ENCODE data around the gene CST9. TPM values are rescaled to one million over a fixed set of nuclear protein-coding genes. Genes with fewer than 3 reads are reported as not detected.

CST9 gene
- total RNA-seq, 1 experiment from 2014 or later: not detected

DNA sequence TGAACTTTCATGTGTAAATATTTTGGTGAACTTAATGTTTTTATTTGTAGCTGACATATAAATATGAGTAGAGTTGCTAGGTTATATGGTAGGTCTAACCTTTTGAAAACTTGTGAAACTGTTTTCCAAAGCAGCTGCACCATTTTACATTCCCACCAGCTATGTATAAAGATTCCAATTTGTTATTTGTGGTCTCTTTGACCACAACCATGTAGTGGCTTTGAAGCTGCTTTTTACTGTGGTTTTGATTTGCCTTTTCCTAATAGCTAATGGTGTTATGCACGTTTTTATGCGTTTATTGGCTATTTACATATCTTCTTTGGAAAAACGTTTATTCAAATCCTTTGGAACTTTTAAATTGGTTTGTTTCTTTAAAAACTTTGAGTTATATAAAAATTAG, 21.8 kb upstream of the CST9 start:
- no peak overlapping the region for H2BK5ac ChIP-seq (ENCODE audit: insufficient read length, low read length)
- no peak overlapping the region for H3K56ac ChIP-seq (ENCODE audit: insufficient read length, low read depth, low read length)
- H4K8ac ChIP-seq (replicated peaks; ENCODE audit: insufficient read length, low read depth, low read length): no peak overlapping the region
- H2BK120ac ChIP-seq (ENCODE audit: low read depth, low read length, poor library complexity, severe bottlenecking): no peak overlapping the region
- no peaks in the 10 kb centered on the region for H4K20me1 ChIP-seq (ENCODE audit: control insufficient read depth, insufficient read depth, insufficient read length)
- peaks cover 35 to 36% of the 10 kb centered on the region in 2 experiments for H3K4me1 Mint-ChIP-seq
- H2AK5ac ChIP-seq (ENCODE audit: insufficient read length, low read length): no peak overlapping the region
- no peaks in the 10 kb centered on the region for H3K79me1 ChIP-seq (ENCODE audit: insufficient read depth, low read depth, low read length, poor library complexity, severe bottlenecking)
- H3K4me2 ChIP-seq (ENCODE audit: insufficient read depth, insufficient read length, low read length): no peak overlapping the region
- H3K27me3 ChIP-seq (ENCODE audit: insufficient read depth, low read length): no peaks in the 10 kb centered on the region
- H3K14ac ChIP-seq (ENCODE audit: insufficient read depth, low read length): no peak overlapping the region
- H3K36me3 Mint-ChIP-seq (ENCODE audit: insufficient read depth in 1 of 3, low read depth in 3 of 3): no peaks in the 10 kb centered on the region; a peak in 1 of 7 replicates
- no peak for TF ChIP-seq CTCF (conservative IDR thresholded peaks at IDR 0.05)
- H3T11ph ChIP-seq (ENCODE audit: low read length): no peak overlapping the region
- H3K79me2 ChIP-seq (ENCODE audit: insufficient read depth, low read length): no peaks in the 10 kb centered on the region
- no peak overlapping the region for H2AFZ ChIP-seq (ENCODE audit: low read length)
- no peak overlapping the region for H3K18ac ChIP-seq (ENCODE audit: insufficient read length, low read depth, low read length)
- no peak overlapping the region for H2BK20ac ChIP-seq (ENCODE audit: low read depth, low read length, poor library complexity, severe bottlenecking)
- no CpG with 5 or more reads among the region's 3 CpGs for WGBS (ENCODE audit: extremely low coverage, insufficient read length, low lambda C conversion rate)
- H3K4me1 ChIP-seq (ENCODE audit: insufficient read depth, low read length): no peaks in the 10 kb centered on the region; the same call in 1 of the 2 replicates
- H4K91ac ChIP-seq (ENCODE audit: insufficient read length, low read depth, low read length): no peak overlapping the region
- no peak overlapping the region for H4K5ac ChIP-seq (ENCODE audit: insufficient read length, low read depth, low read length)
- no peaks in the 10 kb centered on the region for H3K23me2 ChIP-seq (ENCODE audit: insufficient read length, low read depth, low read length, poor library complexity, severe bottlenecking)
- DNase-seq: no peak
- H3K27ac Mint-ChIP-seq: no peak overlapping the region
- H3K9me3 ChIP-seq (ENCODE audit: control insufficient read depth, low read depth, low read length): no peaks in the 10 kb centered on the region
- H3K4ac ChIP-seq (ENCODE audit: low read depth, low read length): no peak overlapping the region
- H3K27ac ChIP-seq (ENCODE audit: insufficient read length, low read depth, low read length): no peak overlapping the region
- H2BK15ac ChIP-seq (ENCODE audit: low read depth, low read length): no peak overlapping the region
- H3K9ac ChIP-seq (ENCODE audit: extremely low read depth, insufficient read length, low read length): no peak overlapping the region
- peaks cover 7% of the 10 kb centered on the region for H3K27me3 Mint-ChIP-seq (ENCODE audit: low read depth)
- H2BK12ac ChIP-seq (ENCODE audit: insufficient read length, low read depth, low read length): no peak overlapping the region
- no peak overlapping the region for H3K23ac ChIP-seq (ENCODE audit: insufficient read length, low read depth, low read length)
- no peak overlapping the region for H3K4me3 Mint-ChIP-seq
- H3K9me3 Mint-ChIP-seq: peaks cover 0 to 3% of the 10 kb centered on the region in 2 experiments; a peak in 1 of 5 replicates
